Fibroblast of villous mesenchyme (primary cell): ENCODE results near the gene RALBP1. TPM values are rescaled to one million over a fixed set of nuclear protein-coding genes. Genes with fewer than 3 reads are reported as not detected.

Experiments
- DNase-seq: peaks from one replicate; pipeline ENCODE4 v3.0.0-alpha.2; 2010; ENCODE audit warnings: low read depth
- H3K4me3 ChIP-seq: 2 replicates; pipeline ENCODE4 v1.5.1; 2011; ENCODE audit warnings: low read depth, mild to moderate bottlenecking, low read length
- CTCF ChIP-seq: IDR thresholded peaks from 2 replicates; pipeline ENCODE4 v1.5.1; 2012; ENCODE audit warnings: low read depth, mild to moderate bottlenecking, low read length; ENCODE audit not compliant: insufficient read depth
- total RNA-seq: library from RNA; depleted of rRNA; stranded (reverse); fragments of >200 nt; gene quantifications from 2 replicates; pipeline ENCODE4 v1.2.3, GENCODE V29; 2012

The RALBP1 gene
- total RNA-seq, 1 donor, result 76.4 TPM

GRCh38 chr18:9559253-9559652 lies 83.9 kb downstream of the RALBP1 start:
- no peak for DNase-seq
- no peak for TF ChIP-seq CTCF
- no peak overlapping the region for H3K4me3 ChIP-seq

GRCh38 chr18:9561759-9562158 lies 86.4 kb downstream of the RALBP1 start:
- DNase-seq, result no peak
- TF ChIP-seq CTCF, result no peak
- no peak overlapping the region for H3K4me3 ChIP-seq

- no peak for DNase-seq
- H3K4me3 ChIP-seq, result no peak overlapping the region
- TF ChIP-seq CTCF, result no peak
Measured at GRCh38 chr18:9562584-9562983, 87.3 kb downstream of the RALBP1 start.

GRCh38 chr18:9563331-9563730 lies 88.0 kb downstream of the RALBP1 start:
- DNase-seq, result no peak
- H3K4me3 ChIP-seq, result no peak overlapping the region
- no peak for TF ChIP-seq CTCF

GRCh38 chr18:9565407-9565806 lies 90.1 kb downstream of the RALBP1 start:
- no peak overlapping the region for H3K4me3 ChIP-seq
- DNase-seq, result no peak
- no peak for TF ChIP-seq CTCF

GRCh38 chr18:9568186-9568585 lies 92.9 kb downstream of the RALBP1 start:
- H3K4me3 ChIP-seq, result no peak overlapping the region
- no peak for DNase-seq
- TF ChIP-seq CTCF, result no peak

GRCh38 chr18:9569178-9569577 lies 93.9 kb downstream of the RALBP1 start:
- no peak overlapping the region for H3K4me3 ChIP-seq
- DNase-seq, result no peak
- TF ChIP-seq CTCF, result no peak
